IMR-90 (cell line): ENCODE data around the gene VASN. TPM values are rescaled to one million over a fixed set of nuclear protein-coding genes. Genes with fewer than 3 reads are reported as not detected.

ENCODE experiments used
- ATAC-seq: fragments of 200-7000 bp; cut with Tn5 transposase; 2 replicates; pipeline ENCODE4 v1.9.1; 2020; ENCODE audit warnings: low read depth, mild to moderate bottlenecking, moderate library complexity
- BruUV-seq: library from RNA; stranded (reverse); fragments of 400-500 nt; replicated peaks from 2 replicates; lab custom pipeline; 2021; lab: Mats Ljungman, UMichigan
- CTCF ChIA-PET: fragments of 300-600 bp; formaldehyde crosslinking; extraction: SDS; loops from one replicate; lab custom pipeline; 2021; ENCODE audit warnings: antibody characterized with exemption; lab: Yijun Ruan, JAX
- POLR2A ChIA-PET: fragments of 300-600 bp; sonication (Branson Sonifier 250); formaldehyde crosslinking; loops from one replicate; lab custom pipeline; 2022; ENCODE audit warnings: antibody characterized with exemption; ENCODE audit not compliant: unreplicated experiment; lab: Charles Lee
- DNase-seq: peaks from one replicate; pipeline ENCODE4 v3.0.0; 2013
- H2AFZ ChIP-seq: replicated peaks from 2 replicates; pipeline ENCODE3; 2013; ENCODE audit warnings: low read length, mild to moderate bottlenecking; ENCODE audit not compliant: poor library complexity
- H2AK5ac ChIP-seq: 2 replicates; pipeline ENCODE4 v1.6.1; 2013; ENCODE audit warnings: low read depth, low read length, inconsistent platforms
- H2AK9ac ChIP-seq: replicated peaks from 2 replicates; pipeline ENCODE3; 2013; ENCODE audit warnings: mild to moderate bottlenecking, low read depth, low read length, moderate library complexity; ENCODE audit not compliant: poor library complexity
- H2BK120ac ChIP-seq: 2 replicates; pipeline ENCODE4 v1.6.1; 2013; ENCODE audit warnings: low read depth, low read length, inconsistent platforms
- H2BK15ac ChIP-seq: 3 replicates; pipeline ENCODE4 v1.6.1; 2013; ENCODE audit warnings: low read depth, low read length, inconsistent platforms
- H2BK20ac ChIP-seq: 2 replicates; pipeline ENCODE4 v1.6.1; 2013; ENCODE audit warnings: low read depth, mild to moderate bottlenecking, inconsistent platforms, low read length, moderate library complexity
- H2BK5ac ChIP-seq: 2 replicates; pipeline ENCODE4 v1.6.1; 2013; ENCODE audit warnings: mild to moderate bottlenecking, low read depth, low read length, inconsistent platforms; ENCODE audit not compliant: poor library complexity, severe bottlenecking
- H3K14ac ChIP-seq: replicated peaks from 2 replicates; pipeline ENCODE4 v1.6.1; 2013; ENCODE audit warnings: low read depth, low read length, inconsistent platforms
- H3K18ac ChIP-seq: 2 replicates; pipeline ENCODE4 v1.6.1; 2013; ENCODE audit warnings: low read depth, low read length, control low read depth
- H3K23ac ChIP-seq: 2 replicates; pipeline ENCODE4 v1.6.1; 2013; ENCODE audit warnings: low read depth, low read length, inconsistent platforms
- H3K27ac ChIP-seq: 2 replicates; pipeline ENCODE4 v1.5.1; 2013; ENCODE audit warnings: mild to moderate bottlenecking, control low read depth, low read length; ENCODE audit not compliant: insufficient read depth
- H3K27me3 ChIP-seq: 2 replicates; pipeline ENCODE4 v1.6.1; 2013; ENCODE audit warnings: low read length; ENCODE audit not compliant: control insufficient read depth, insufficient read depth
- H3K36me3 ChIP-seq: 2 replicates; pipeline ENCODE4 v1.6.1; 2013; ENCODE audit warnings: low read length, mixed read lengths; ENCODE audit not compliant: control insufficient read depth, insufficient read depth
- H3K4ac ChIP-seq: 2 replicates; pipeline ENCODE4 v1.6.1; 2013; ENCODE audit warnings: low read depth, low read length, inconsistent platforms
- H3K4me1 ChIP-seq: 2 replicates; pipeline ENCODE4 v1.6.1; 2013; ENCODE audit warnings: low read length, mixed read lengths; ENCODE audit not compliant: control insufficient read depth, insufficient read depth
- H3K4me2 ChIP-seq: 2 replicates; pipeline ENCODE4 v1.6.1; 2013; ENCODE audit warnings: low read depth, mild to moderate bottlenecking, control low read depth, low read length, moderate library complexity
- H3K4me3 ChIP-seq: 2 replicates; pipeline ENCODE4 v1.5.1; 2013; ENCODE audit warnings: low read depth, mild to moderate bottlenecking, control low read depth, low read length, moderate library complexity; ENCODE audit not compliant: insufficient read depth
- H3K56ac ChIP-seq: 2 replicates; pipeline ENCODE4 v1.6.1; 2013; ENCODE audit warnings: low read length, inconsistent platforms; ENCODE audit not compliant: insufficient read depth; ENCODE audit errors: extremely low read depth
- H3K79me1 ChIP-seq, 2 experiments: 2 replicates each; pipeline ENCODE4 v1.6.1; 2013; ENCODE audit warnings: low read length in 2 of 2, inconsistent platforms in 1 of 2, low read depth in 1 of 2
- H3K9ac ChIP-seq: 2 replicates; pipeline ENCODE4 v1.6.1; 2013; ENCODE audit warnings: low read depth, low read length, control low read depth
- H3K9me1 ChIP-seq: 2 replicates; pipeline ENCODE4 v1.6.1; 2013; ENCODE audit warnings: low read length, inconsistent platforms; ENCODE audit not compliant: insufficient read depth
- H3K9me3 ChIP-seq: 2 replicates; pipeline ENCODE4 v1.6.1; 2013; ENCODE audit warnings: low read length; ENCODE audit not compliant: control insufficient read depth, insufficient read depth
- H4K20me1 ChIP-seq: 2 replicates; pipeline ENCODE4 v1.6.1; 2013; ENCODE audit warnings: low read length, inconsistent platforms; ENCODE audit not compliant: insufficient read depth
- H4K5ac ChIP-seq: 2 replicates; pipeline ENCODE4 v1.6.1; 2013; ENCODE audit warnings: mild to moderate bottlenecking, low read depth, low read length, control low read depth
- H4K8ac ChIP-seq, 2 experiments: 2 replicates each; pipeline ENCODE4 v1.6.1; 2013; ENCODE audit warnings: low read depth in 2 of 2, low read length in 2 of 2, control low read depth in 1 of 2, inconsistent platforms in 1 of 2
- H4K91ac ChIP-seq: 2 replicates; pipeline ENCODE4 v1.6.1; 2013; ENCODE audit warnings: low read depth, low read length, inconsistent platforms; ENCODE audit not compliant: insufficient read depth
- MXI1 ChIP-seq: IDR thresholded peaks from 2 replicates; pipeline ENCODE4 v1.6.1; 2012; ENCODE audit warnings: low read depth, mild to moderate bottlenecking, low read length, moderate library complexity, borderline replicate concordance
- POLR2A ChIP-seq: IDR thresholded peaks from 2 replicates; pipeline ENCODE4 v1.6.1; 2012; ENCODE audit warnings: mild to moderate bottlenecking, low read depth, low read length
- RCOR1 ChIP-seq: IDR thresholded peaks from 2 replicates; pipeline ENCODE4 v1.6.1; 2012; ENCODE audit warnings: mild to moderate bottlenecking, low read length, improper control_type of control experiment; ENCODE audit not compliant: insufficient replicate concordance
- RFX5 ChIP-seq: IDR thresholded peaks from 2 replicates; pipeline ENCODE4 v1.8.0; 2012; ENCODE audit warnings: low read depth, mild to moderate bottlenecking, low read length, moderate library complexity
- SMC3 ChIP-seq: fragments of 150-350 bp; IDR thresholded peaks from 2 replicates; pipeline ENCODE4 v1.6.1; 2016; ENCODE audit warnings: low read depth, mild to moderate bottlenecking, antibody characterized with exemption, low read length, moderate library complexity
- WGBS, 2 experiments: methylation state at CpG; one replicate each; pipeline versions ENCODE4 v1.1.5 to v1.1.7; 2013; ENCODE audit warnings: missing lambda C conversion rate in 2 of 2; ENCODE audit not compliant: insufficient read length in 1 of 2; ENCODE audit errors: extremely low coverage in 2 of 2; 5-methylcytosine and 5-hydroxymethylcytosine counted together
- dilution Hi-C: fragments of 300-500 bp; cut with HindIII; formaldehyde crosslinking; loops from one replicate; pipeline ENCODE4 v1.14.3; 2018; ENCODE audit warnings: low sequenced_read_pairs; ENCODE audit not compliant: unreplicated experiment
- in situ Hi-C: fragments of 300-500 bp; cut with MboI; formaldehyde crosslinking; loops from 3 replicates; pipeline ENCODE4 v1.14.3; 2019; ENCODE audit warnings: low sequenced_read_pairs, inconsistent platforms, mixed read lengths
- intact Hi-C: fragments of 100-400 bp; cut with micrococcal nuclease; formaldehyde crosslinking; loops from 2 replicates; pipeline ENCODE4 v1.10.0; 2022
- polyA plus RNA-seq, 3 experiments: library from polyadenylated mRNA; depleted of rRNA; stranded (reverse); fragments of >200 nt; gene quantifications; 2 replicates each; pipeline ENCODE4 v1.2.3, GENCODE V29; 2012; ENCODE audit warnings: low replicate concordance in 1 of 3
- total RNA-seq: library from RNA; depleted of rRNA; stranded (reverse); fragments of >200 nt; gene quantifications from 2 replicates; pipeline ENCODE4 v1.2.3, GENCODE V29; 2012

VASN gene
- total and polyA plus RNA-seq, 2 of the 4 experiments (the other 2 are of a cell fraction) = 9.3 to 87.2 TPM

DNA sequence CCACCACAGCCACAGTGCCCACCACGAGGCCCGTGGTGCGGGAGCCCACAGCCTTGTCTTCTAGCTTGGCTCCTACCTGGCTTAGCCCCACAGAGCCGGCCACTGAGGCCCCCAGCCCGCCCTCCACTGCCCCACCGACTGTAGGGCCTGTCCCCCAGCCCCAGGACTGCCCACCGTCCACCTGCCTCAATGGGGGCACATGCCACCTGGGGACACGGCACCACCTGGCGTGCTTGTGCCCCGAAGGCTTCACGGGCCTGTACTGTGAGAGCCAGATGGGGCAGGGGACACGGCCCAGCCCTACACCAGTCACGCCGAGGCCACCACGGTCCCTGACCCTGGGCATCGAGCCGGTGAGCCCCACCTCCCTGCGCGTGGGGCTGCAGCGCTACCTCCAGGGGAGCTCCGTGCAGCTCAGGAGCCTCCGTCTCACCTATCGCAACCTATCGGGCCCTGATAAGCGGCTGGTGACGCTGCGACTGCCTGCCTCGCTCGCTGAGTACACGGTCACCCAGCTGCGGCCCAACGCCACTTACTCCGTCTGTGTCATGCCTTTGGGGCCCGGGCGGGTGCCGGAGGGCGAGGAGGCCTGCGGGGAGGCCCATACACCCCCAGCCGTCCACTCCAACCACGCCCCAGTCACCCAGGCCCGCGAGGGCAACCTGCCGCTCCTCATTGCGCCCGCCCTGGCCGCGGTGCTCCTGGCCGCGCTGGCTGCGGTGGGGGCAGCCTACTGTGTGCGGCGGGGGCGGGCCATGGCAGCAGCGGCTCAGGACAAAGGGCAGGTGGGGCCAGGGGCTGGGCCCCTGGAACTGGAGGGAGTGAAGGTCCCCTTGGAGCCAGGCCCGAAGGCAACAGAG lies 10.5 kb downstream of the VASN start:
- no TSS peak for BruUV-seq
- no peak overlapping the region for H4K8ac ChIP-seq
- H3K14ac ChIP-seq = no peak overlapping the region
- H3K36me3 ChIP-seq = peaks cover 55% of the 10 kb centered on the region
- no peak for ATAC-seq
- H3K56ac ChIP-seq = no peak overlapping the region
- no peak overlapping the region for H2AK9ac ChIP-seq
- intact Hi-C loops (no loop called here), in situ Hi-C loops (no loop called here), dilution Hi-C loops (no loop called here)
- H3K9ac ChIP-seq = no peak overlapping the region
- no peaks in the 10 kb centered on the region for H3K27me3 ChIP-seq
- H4K5ac ChIP-seq = no peak overlapping the region
- H2BK120ac ChIP-seq = no peak overlapping the region
- ChIA-PET POLR2A (no interaction called here), CTCF (no interaction called here)
- no peak overlapping the region for H2BK15ac ChIP-seq
- H3K23ac ChIP-seq = no peak overlapping the region
- DNase-seq = no peak
- H3K4me1 ChIP-seq = peaks cover 30% of the 10 kb centered on the region
- no peak overlapping the region for H4K91ac ChIP-seq
- H3K4me3 ChIP-seq = no peak overlapping the region
- peaks cover 98% of the 10 kb centered on the region for H4K20me1 ChIP-seq
- H3K4ac ChIP-seq = no peak overlapping the region
- no peak overlapping the region for H2BK20ac ChIP-seq
- H3K4me2 ChIP-seq = no peak overlapping the region
- H2AFZ ChIP-seq = peak overlapping the region; percentile 5
- H3K18ac ChIP-seq = no peak overlapping the region
- no peak for TF ChIP-seq MXI1
- TF ChIP-seq RCOR1 = no peak
- no peak for TF ChIP-seq RFX5
- no peak for TF ChIP-seq POLR2A
- no peak for TF ChIP-seq SMC3
- H3K9me3 ChIP-seq = no peaks in the 10 kb centered on the region
- H3K79me1 ChIP-seq = peaks cover 0 to 91% of the 10 kb centered on the region in 2 experiments; a peak in 3 of 4 replicates
- peaks cover 11% of the 10 kb centered on the region for H3K9me1 ChIP-seq
- H3K27ac ChIP-seq = no peak overlapping the region
- no peak overlapping the region for H2BK5ac ChIP-seq
- 87% methylated on average over 28 of the region's 55 CpGs; no CpG with 5 or more reads in 1 of the 2 experiments for WGBS, 2 experiments
- no peak overlapping the region for H2AK5ac ChIP-seq
